ENCODE results near the gene ACTRT3.

Gene ACTRT3

DNA sequence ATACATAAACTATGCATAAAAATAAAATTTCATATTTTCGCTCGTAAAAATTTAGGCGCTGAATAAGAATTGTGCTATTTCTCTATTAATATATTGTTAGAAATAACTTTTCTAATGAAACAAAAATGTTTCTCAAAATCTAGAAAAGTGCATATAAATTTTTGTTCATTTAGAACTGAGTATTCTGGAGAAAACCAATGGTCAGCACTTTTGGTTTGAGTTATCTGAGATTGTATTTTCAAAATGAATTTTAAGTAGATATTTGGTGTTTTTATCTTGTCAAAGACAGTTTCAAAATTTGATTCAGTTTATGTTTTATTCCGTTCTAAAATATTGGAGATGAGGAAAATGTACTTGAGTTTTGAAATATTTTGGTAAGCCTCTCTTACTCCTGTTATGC is 17.8 kb upstream of the ACTRT3 start:
- DNase-seq (ENCODE audit: low read depth, low spot score): no peak
- Histone ChIP-seq H3K9me3 (ENCODE audit: insufficient read depth, low read length) (no peaks in the 10 kb centered on the region), H3K4me3 (ENCODE audit: insufficient read length, low read depth) (no peak overlapping the region), H3K27me3 (ENCODE audit: insufficient read depth, insufficient read length) (no peaks in the 10 kb centered on the region), H3K36me3 (ENCODE audit: insufficient read depth, insufficient read length, low read length) (peaks cover 78% of the 10 kb centered on the region), H3K4me1 (ENCODE audit: insufficient read depth, insufficient read length) (no peaks in the 10 kb centered on the region), H3K9ac (ENCODE audit: insufficient read length, low read depth) (no peak overlapping the region)
- TF ChIP-seq YY1 (IDR thresholded peaks at IDR 0.05; ENCODE audit: insufficient read depth, insufficient read length) (no peak), SUZ12 (IDR thresholded peaks at IDR 0.05; ENCODE audit: extremely low read depth, insufficient read depth, insufficient read length) (no peak)

DNA sequence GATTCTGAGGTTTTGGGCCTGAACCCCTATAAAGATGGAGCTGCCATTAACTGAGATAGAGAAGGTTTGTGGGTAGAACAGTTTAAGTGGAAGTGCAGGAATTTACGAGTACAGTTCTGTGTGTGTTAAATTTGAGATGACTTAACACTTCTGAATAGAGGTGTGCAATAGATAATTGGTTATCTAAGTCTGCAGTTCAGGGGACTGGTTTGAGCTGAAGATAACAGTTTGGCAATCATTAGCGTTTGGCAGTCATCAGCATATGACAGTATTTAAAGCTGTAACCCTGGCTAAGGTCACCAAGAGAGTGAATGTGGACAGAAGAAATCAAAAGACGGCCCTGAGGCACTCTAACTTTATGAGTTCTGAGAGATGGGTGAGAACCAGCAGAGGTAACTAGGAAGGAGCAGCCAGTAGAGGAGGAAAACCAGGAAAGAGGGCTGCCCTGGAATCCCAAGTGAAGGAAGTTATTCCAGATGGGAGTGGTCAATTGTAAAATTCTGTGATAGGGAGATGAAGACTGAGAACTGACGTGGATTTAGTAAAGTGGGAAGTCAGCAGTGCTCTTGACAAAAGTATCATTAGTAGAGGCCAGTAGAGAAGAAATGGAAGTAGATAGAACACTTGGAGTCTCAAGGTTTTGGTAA is 12.0 kb upstream of the ACTRT3 start:
- H3K36me3 ChIP-seq (ENCODE audit: insufficient read depth, insufficient read length, low read length): peaks cover 98% of the 10 kb centered on the region
- DNase-seq (ENCODE audit: low read depth, low spot score): no peak
- H3K4me1 ChIP-seq (ENCODE audit: insufficient read depth, insufficient read length): no peaks in the 10 kb centered on the region
- TF ChIP-seq SUZ12 (IDR thresholded peaks at IDR 0.05; ENCODE audit: extremely low read depth, insufficient read depth, insufficient read length): no peak
- TF ChIP-seq YY1 (IDR thresholded peaks at IDR 0.05; ENCODE audit: insufficient read depth, insufficient read length): no peak
- no peaks in the 10 kb centered on the region for H3K27me3 ChIP-seq (ENCODE audit: insufficient read depth, insufficient read length)
- no peaks in the 10 kb centered on the region for H3K9me3 ChIP-seq (ENCODE audit: insufficient read depth, low read length)
- no peak overlapping the region for H3K9ac ChIP-seq (ENCODE audit: insufficient read length, low read depth)
- no peak overlapping the region for H3K4me3 ChIP-seq (ENCODE audit: insufficient read length, low read depth)

- Histone ChIP-seq H3K9ac (ENCODE audit: insufficient read length, low read depth) (no peak overlapping the region), H3K27me3 (ENCODE audit: insufficient read depth, insufficient read length) (no peaks in the 10 kb centered on the region), H3K9me3 (ENCODE audit: insufficient read depth, low read length) (no peaks in the 10 kb centered on the region), H3K36me3 (ENCODE audit: insufficient read depth, insufficient read length, low read length) (peaks cover 98% of the 10 kb centered on the region), H3K4me1 (ENCODE audit: insufficient read depth, insufficient read length) (no peaks in the 10 kb centered on the region), H3K4me3 (ENCODE audit: insufficient read length, low read depth) (no peak overlapping the region)
- TF ChIP-seq ZNF274 (IDR thresholded peaks at IDR 0.05; ENCODE audit: low read depth, low read length) (no peak), SUZ12 (IDR thresholded peaks at IDR 0.05; ENCODE audit: extremely low read depth, insufficient read depth, insufficient read length) (no peak), YY1 (IDR thresholded peaks at IDR 0.05; ENCODE audit: insufficient read depth, insufficient read length) (no peak)
- DNase-seq (ENCODE audit: low read depth, low spot score): no peak
Observed at GRCh38 chr3:169780742-169781141, 11.4 kb upstream of the ACTRT3 start.

GRCh38 chr3:169777822-169778221 is 8.5 kb upstream of the ACTRT3 start:
- Histone ChIP-seq H3K36me3 (ENCODE audit: insufficient read depth, insufficient read length, low read length) (peaks cover 90% of the 10 kb centered on the region), H3K27me3 (ENCODE audit: insufficient read depth, insufficient read length) (no peaks in the 10 kb centered on the region), H3K4me3 (ENCODE audit: insufficient read length, low read depth) (no peak overlapping the region), H3K4me1 (ENCODE audit: insufficient read depth, insufficient read length) (no peaks in the 10 kb centered on the region), H3K9ac (ENCODE audit: insufficient read length, low read depth) (no peak overlapping the region), H3K9me3 (ENCODE audit: insufficient read depth, low read length) (no peaks in the 10 kb centered on the region)
- no peak for TF ChIP-seq ZNF274 (IDR thresholded peaks at IDR 0.05; ENCODE audit: low read depth, low read length)
- no peak for TF ChIP-seq SUZ12 (IDR thresholded peaks at IDR 0.05; ENCODE audit: extremely low read depth, insufficient read depth, insufficient read length)
- DNase-seq (ENCODE audit: low read depth, low spot score): no peak

- Histone ChIP-seq H3K9me3 (ENCODE audit: insufficient read depth, low read length) (no peaks in the 10 kb centered on the region), H3K9ac (ENCODE audit: insufficient read length, low read depth) (peak overlapping the region; percentile 100), H3K4me3 (ENCODE audit: insufficient read length, low read depth) (peak overlapping the region; percentile 100), H3K27me3 (ENCODE audit: insufficient read depth, insufficient read length) (no peaks in the 10 kb centered on the region), H3K36me3 (ENCODE audit: insufficient read depth, insufficient read length, low read length) (peaks cover 53% of the 10 kb centered on the region), H3K4me1 (ENCODE audit: insufficient read depth, insufficient read length) (no peaks in the 10 kb centered on the region)
- TF ChIP-seq ZNF274 (IDR thresholded peaks at IDR 0.05; ENCODE audit: low read depth, low read length): no peak
- no peak for TF ChIP-seq SUZ12 (IDR thresholded peaks at IDR 0.05; ENCODE audit: extremely low read depth, insufficient read depth, insufficient read length)
- TF ChIP-seq YY1 (IDR thresholded peaks at IDR 0.05; ENCODE audit: insufficient read depth, insufficient read length): no peak
- no peak for DNase-seq (ENCODE audit: low read depth, low spot score)
Observed at GRCh38 chr3:169774186-169774585, 4.8 kb upstream of the ACTRT3 start.

DNA sequence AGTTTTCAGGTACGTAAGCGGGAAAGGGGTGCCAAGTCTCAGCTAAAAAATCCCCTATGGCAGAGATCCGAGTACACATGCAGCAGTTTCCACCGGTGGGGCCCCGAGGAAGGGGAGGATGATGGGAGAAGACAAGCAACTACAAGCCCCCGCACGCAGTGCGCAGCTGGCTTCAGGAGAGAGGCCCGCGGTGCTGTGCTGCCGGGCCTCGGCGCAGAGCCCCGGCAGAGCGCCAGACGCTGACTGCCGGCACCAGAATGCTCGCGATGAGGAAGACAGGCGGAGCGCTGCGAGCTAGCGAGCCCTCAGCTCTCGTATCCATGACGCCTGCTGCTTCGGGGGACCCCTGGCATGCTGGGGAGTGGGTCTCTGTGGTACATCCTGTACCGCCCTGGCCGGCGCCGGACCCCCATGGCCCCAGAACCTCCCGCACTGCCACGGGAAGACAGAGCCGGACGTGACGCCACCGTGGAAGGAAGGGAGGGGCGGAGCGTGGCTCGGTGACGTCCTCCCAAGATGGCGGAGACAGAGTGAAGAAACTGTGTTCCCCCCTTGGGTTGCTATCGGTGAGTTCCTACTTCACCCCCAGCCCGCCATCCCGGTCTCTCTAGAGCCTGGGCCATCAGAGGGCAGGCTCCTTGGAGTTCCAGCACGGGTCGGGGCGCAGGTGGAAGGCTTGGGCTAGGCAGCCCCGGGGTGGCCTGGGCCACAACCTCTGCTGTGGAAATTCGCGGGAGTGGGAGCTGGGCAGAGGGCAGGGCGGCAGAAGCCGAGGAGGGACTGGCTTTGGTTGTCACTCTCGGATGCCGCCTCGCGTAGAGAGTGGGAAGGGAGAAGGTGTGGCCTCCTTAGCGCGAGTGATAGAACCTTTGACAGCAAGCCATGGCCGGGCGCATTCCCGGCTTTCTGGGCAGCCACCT is 3.8 kb upstream of the ACTRT3 start, which contains the start of gene MYNN:
Gene MYNN (plus strand): TSS at position 500 of the 920 bp plus-strand sequence. CDS start 900 bp downstream, outside the sequence.
- H3K4me1 ChIP-seq (ENCODE audit: insufficient read depth, insufficient read length): no peaks in the 10 kb centered on the region
- H3K4me3 ChIP-seq (ENCODE audit: insufficient read length, low read depth): peak within 1 kb of the TSS; percentile 100
- H3K27me3 ChIP-seq (ENCODE audit: insufficient read depth, insufficient read length): no peaks in the 10 kb centered on the region
- no peaks in the 10 kb centered on the region for H3K9me3 ChIP-seq (ENCODE audit: insufficient read depth, low read length)
- H3K36me3 ChIP-seq (ENCODE audit: insufficient read depth, insufficient read length, low read length): peaks cover 43% of the 10 kb centered on the region
- peak; percentile 91 for TF ChIP-seq YY1 (IDR thresholded peaks at IDR 0.05; ENCODE audit: insufficient read depth, insufficient read length)
- TF ChIP-seq ZNF274 (IDR thresholded peaks at IDR 0.05; ENCODE audit: low read depth, low read length): no peak
- peak within 1 kb of the TSS; percentile 100 for H3K9ac ChIP-seq (ENCODE audit: insufficient read length, low read depth)
- peak; percentile 82 for DNase-seq (ENCODE audit: low read depth, low spot score)

GRCh38 chr3:169772305-169772896 is 3.0 kb upstream of the ACTRT3 start:
- no peaks in the 10 kb centered on the region for H3K9me3 ChIP-seq (ENCODE audit: insufficient read depth, low read length)
- DNase-seq (ENCODE audit: low read depth, low spot score): peak; percentile 60
- TF ChIP-seq SUZ12 (IDR thresholded peaks at IDR 0.05; ENCODE audit: extremely low read depth, insufficient read depth, insufficient read length): no peak
- TF ChIP-seq YY1 (IDR thresholded peaks at IDR 0.05; ENCODE audit: insufficient read depth, insufficient read length): no peak
- TF ChIP-seq ZNF274 (IDR thresholded peaks at IDR 0.05; ENCODE audit: low read depth, low read length): no peak
- H3K36me3 ChIP-seq (ENCODE audit: insufficient read depth, insufficient read length, low read length): peaks cover 36% of the 10 kb centered on the region
- peak overlapping the region; percentile 100 for H3K9ac ChIP-seq (ENCODE audit: insufficient read length, low read depth)
- H3K4me1 ChIP-seq (ENCODE audit: insufficient read depth, insufficient read length): no peaks in the 10 kb centered on the region
- H3K4me3 ChIP-seq (ENCODE audit: insufficient read length, low read depth): peak overlapping the region; percentile 100
- H3K27me3 ChIP-seq (ENCODE audit: insufficient read depth, insufficient read length): no peaks in the 10 kb centered on the region
